HG03520 (cell line): ENCODE results near the gene COPS4.
"Not testable (repeated sequence)": the region's sequence is repeated elsewhere in the genome, so short reads cannot be mapped to it uniquely, and the experiment has no call there.

Experiments used
- ATAC-seq: cut with Tn5 transposase; IDR thresholded peaks from one replicate; pipeline ENCODE4 v1.9.1; 2021; ENCODE audit warnings: mild to moderate bottlenecking, moderate library complexity; ENCODE audit not compliant: unreplicated experiment

The COPS4 gene

GRCh38 chr4:83034630-83035494 is at the start of gene COPS4:
COPS4 (plus strand) TSS chr4:83035183; CDS start chr4:83035225, 42 bp downstream.
- peak; percentile 96 for ATAC-seq

- ATAC-seq, result not testable (repeated sequence)
Observed at GRCh38 chr4:82987519-82987918, 47.5 kb upstream of the COPS4 start.

- no peak for ATAC-seq
Observed at GRCh38 chr4:82988323-82988832, 46.6 kb upstream of the COPS4 start.

GRCh38 chr4:82989575-82990429 is 45.2 kb upstream of the COPS4 start:
- ATAC-seq, result peak; percentile 92

- no peak for ATAC-seq
Observed at GRCh38 chr4:82994834-82995233, 40.1 kb upstream of the COPS4 start.

- ATAC-seq, result no peak
Observed at GRCh38 chr4:82998898-82999297, 36.1 kb upstream of the COPS4 start.

- no peak for ATAC-seq
Observed at GRCh38 chr4:83002329-83002728, 32.7 kb upstream of the COPS4 start.

GRCh38 chr4:83003044-83003791 is 31.8 kb upstream of the COPS4 start:
- ATAC-seq, result not testable (repeated sequence)

- no peak for ATAC-seq
Observed at GRCh38 chr4:83009529-83009928, 25.5 kb upstream of the COPS4 start.

- no peak for ATAC-seq
Observed at GRCh38 chr4:83010111-83010521, 24.9 kb upstream of the COPS4 start.

- ATAC-seq, result peak; percentile 36
Observed at GRCh38 chr4:83010522-83011318, 24.3 kb upstream of the COPS4 start, which contains the start of gene LIN54. LIN54 (minus strand) TSS chr4:83010823; CDS start chr4:82984844, 25,979 bp downstream.

GRCh38 chr4:83011689-83012199 is 23.2 kb upstream of the COPS4 start:
- no peak for ATAC-seq

- no peak for ATAC-seq
Observed at GRCh38 chr4:83012200-83012686, 22.7 kb upstream of the COPS4 start.

GRCh38 chr4:83012687-83013419 is 22.1 kb upstream of the COPS4 start:
- peak; percentile 79 for ATAC-seq

- ATAC-seq, result no peak
Observed at GRCh38 chr4:83013420-83013867, 21.5 kb upstream of the COPS4 start.

GRCh38 chr4:83013902-83014301 is 21.1 kb upstream of the COPS4 start:
- no peak for ATAC-seq

GRCh38 chr4:83019794-83020494 is 15.0 kb upstream of the COPS4 start:
- no peak for ATAC-seq
